Gastroesophageal sphincter (tissue), 3 donors: ENCODE results near the gene PTPN14.

ENCODE experiments used
- CTCF ChIP-seq, 4 experiments: fragments of 200-600 bp in 2 of 4; fragments of 450-650 bp in 2 of 4; sonication (generic) in 1 of 4; IDR thresholded peaks; one replicate each; pipeline ENCODE4 v1.5.1; 2017 to 2019; ENCODE audit warnings: antibody characterized with exemption in 4 of 4, mild to moderate bottlenecking in 2 of 4, moderate library complexity in 2 of 4
- EP300 ChIP-seq: sonication (generic); formaldehyde crosslinking; IDR thresholded peaks from one replicate; pipeline ENCODE4 v1.6.1; 2017; ENCODE audit warnings: antibody characterized with exemption, mild to moderate bottlenecking
- POLR2A ChIP-seq, 2 donors: fragments of 450-650 bp; IDR thresholded peaks; one replicate each; pipeline ENCODE4 v1.6.1; 2017; ENCODE audit warnings: antibody characterized with exemption in 2 of 2, mild to moderate bottlenecking in 2 of 2, moderate library complexity in 1 of 2
- POLR2AphosphoS5 ChIP-seq: sonication (generic); formaldehyde crosslinking; IDR thresholded peaks from one replicate; pipeline ENCODE4 v1.6.1; 2017; ENCODE audit warnings: antibody characterized with exemption

- TF ChIP-seq POLR2A (IDR thresholded peaks at IDR 0.05) = no peak
- TF ChIP-seq EP300 = no peak
- no peak for TF ChIP-seq CTCF (IDR thresholded peaks at IDR 0.05)
- peak; percentile 7 for TF ChIP-seq POLR2AphosphoS5
Measured at GRCh38 chr1:214446772-214447556, 104.4 kb downstream of the PTPN14 start.
